ENCODE data around the gene DHRSX.

GRCh38 chrX:2468261-2469195 lies 32.2 kb downstream of the DHRSX start:
- no peak for TF ChIP-seq YY1 (IDR thresholded peaks at IDR 0.05; ENCODE audit: insufficient read depth, insufficient read length)
- no peak for TF ChIP-seq SUZ12 (IDR thresholded peaks at IDR 0.05; ENCODE audit: extremely low read depth, insufficient read depth, insufficient read length)
- TF ChIP-seq ZNF274 (IDR thresholded peaks at IDR 0.05; ENCODE audit: low read depth, low read length), result no peak
